Measurements from ENCODE around the gene ELOVL4.

The ELOVL4 gene

GRCh38 chr6:79947191-79948186 is at the start of gene ELOVL4:
Gene ELOVL4, minus strand, starts transcription at chr6:79947553. Its CDS starts 274 bp downstream, at chr6:79947279.
- no peak for DNase-seq

- DNase-seq: no peak
Measured at GRCh38 chr6:79993911-79994309, 46.6 kb upstream of the ELOVL4 start.

GRCh38 chr6:79993012-79993910 is 45.9 kb upstream of the ELOVL4 start:
- DNase-seq: no peak

- DNase-seq: no peak
Measured at GRCh38 chr6:79989641-79990040, 42.3 kb upstream of the ELOVL4 start.

- DNase-seq: no peak
Measured at GRCh38 chr6:79985128-79985527, 37.8 kb upstream of the ELOVL4 start.

- no peak for DNase-seq
Measured at GRCh38 chr6:79984261-79984660, 36.9 kb upstream of the ELOVL4 start.

- no peak for DNase-seq
Measured at GRCh38 chr6:79981652-79982051, 34.3 kb upstream of the ELOVL4 start.

- DNase-seq: no peak
Measured at GRCh38 chr6:79971193-79971592, 23.8 kb upstream of the ELOVL4 start.

GRCh38 chr6:79969784-79970183 is 22.4 kb upstream of the ELOVL4 start:
- DNase-seq: no peak

GRCh38 chr6:79967178-79967577 is 19.8 kb upstream of the ELOVL4 start:
- no peak for DNase-seq

- no peak for DNase-seq
Measured at GRCh38 chr6:79964607-79965081, 17.3 kb upstream of the ELOVL4 start.

- no peak for DNase-seq
Measured at GRCh38 chr6:79954849-79955248, 7.5 kb upstream of the ELOVL4 start.

GRCh38 chr6:79949233-79949632 is 1.9 kb upstream of the ELOVL4 start:
- DNase-seq: peak; percentile 40 to 86

GRCh38 chr6:79946272-79947190 is 822 bp downstream of the ELOVL4 start:
- no peak for DNase-seq

- DNase-seq: no peak
Measured at GRCh38 chr6:79943133-79943532, 4.2 kb downstream of the ELOVL4 start.

- no peak for DNase-seq
Measured at GRCh38 chr6:79941489-79942151, 5.7 kb downstream of the ELOVL4 start.

- no peak for DNase-seq
Measured at GRCh38 chr6:79928478-79928998, 18.8 kb downstream of the ELOVL4 start.

GRCh38 chr6:79927758-79928157 is 19.6 kb downstream of the ELOVL4 start:
- no peak for DNase-seq

- no peak for DNase-seq
Measured at GRCh38 chr6:79923270-79923669, 24.1 kb downstream of the ELOVL4 start.

- no peak for DNase-seq
Measured at GRCh38 chr6:79922018-79922417, 25.3 kb downstream of the ELOVL4 start.

GRCh38 chr6:79913369-79913768 is 34.0 kb downstream of the ELOVL4 start:
- DNase-seq: no peak

All from inflammatory macrophage treated with lipopolysaccharide for 1 hour (primary cell).